Measurements from ENCODE around the gene LCN15. TPM values are rescaled to one million over a fixed set of nuclear protein-coding genes. Genes with fewer than 3 reads are reported as not detected.

LCN15 gene
- total RNA-seq, 1 donor from 2014 or later: 1.9 TPM

DNA sequence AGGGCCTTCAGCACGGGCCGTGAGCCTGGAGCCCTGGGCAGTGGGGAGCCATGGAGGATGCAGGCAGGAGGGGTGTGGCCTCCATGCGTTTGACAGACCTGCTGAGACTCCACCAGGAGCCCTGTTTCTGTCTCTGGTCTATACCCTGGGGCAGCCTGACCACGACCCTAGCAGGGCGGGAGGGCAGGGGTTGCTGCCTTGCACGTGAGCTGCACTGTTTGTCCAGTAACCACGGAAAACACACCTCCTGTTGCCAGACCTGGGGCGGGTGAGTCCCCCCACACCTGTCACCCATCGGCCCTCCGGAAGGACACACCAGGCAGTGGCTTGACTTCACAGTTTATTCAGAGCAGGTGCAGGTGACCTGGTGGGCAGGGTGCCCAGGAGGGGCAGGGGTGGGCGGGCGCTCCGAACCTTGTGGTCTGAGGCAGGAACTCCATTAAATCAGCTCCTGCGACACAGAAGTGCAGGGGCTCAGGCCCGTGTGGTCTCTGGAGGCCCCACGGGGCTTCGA lies 10.2 kb downstream of the LCN15 start:
- Mint-ChIP-seq H3K27ac (ENCODE audit: unreplicated experiment) (no peak overlapping the region), H3K9me3 (ENCODE audit: unreplicated experiment) (peaks cover 12% of the 10 kb centered on the region), H3K36me3 (ENCODE audit: unreplicated experiment) (peaks cover 7% of the 10 kb centered on the region), H3K27me3 (ENCODE audit: unreplicated experiment) (peaks cover 3% of the 10 kb centered on the region), H3K4me1 (ENCODE audit: low read depth, unreplicated experiment) (no peaks in the 10 kb centered on the region), H3K4me3 (ENCODE audit: unreplicated experiment) (no peak overlapping the region)
- no peak for DNase-seq
- TF ChIP-seq, protein P1, sequence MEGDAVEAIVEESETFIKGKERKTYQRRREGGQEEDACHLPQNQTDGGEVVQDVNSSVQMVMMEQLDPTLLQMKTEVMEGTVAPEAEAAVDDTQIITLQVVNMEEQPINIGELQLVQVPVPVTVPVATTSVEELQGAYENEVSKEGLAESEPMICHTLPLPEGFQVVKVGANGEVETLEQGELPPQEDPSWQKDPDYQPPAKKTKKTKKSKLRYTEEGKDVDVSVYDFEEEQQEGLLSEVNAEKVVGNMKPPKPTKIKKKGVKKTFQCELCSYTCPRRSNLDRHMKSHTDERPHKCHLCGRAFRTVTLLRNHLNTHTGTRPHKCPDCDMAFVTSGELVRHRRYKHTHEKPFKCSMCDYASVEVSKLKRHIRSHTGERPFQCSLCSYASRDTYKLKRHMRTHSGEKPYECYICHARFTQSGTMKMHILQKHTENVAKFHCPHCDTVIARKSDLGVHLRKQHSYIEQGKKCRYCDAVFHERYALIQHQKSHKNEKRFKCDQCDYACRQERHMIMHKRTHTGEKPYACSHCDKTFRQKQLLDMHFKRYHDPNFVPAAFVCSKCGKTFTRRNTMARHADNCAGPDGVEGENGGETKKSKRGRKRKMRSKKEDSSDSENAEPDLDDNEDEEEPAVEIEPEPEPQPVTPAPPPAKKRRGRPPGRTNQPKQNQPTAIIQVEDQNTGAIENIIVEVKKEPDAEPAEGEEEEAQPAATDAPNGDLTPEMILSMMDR (IDR thresholded peaks at IDR 0.05; ENCODE audit: partially characterized antibody, unreplicated experiment): no peak

GRCh38 chr9:136753371-136754058 lies 10.8 kb downstream of the LCN15 start:
- DNase-seq: no peak
- Mint-ChIP-seq H3K36me3 (ENCODE audit: unreplicated experiment) (peaks cover 7% of the 10 kb centered on the region), H3K27me3 (ENCODE audit: unreplicated experiment) (peaks cover 3% of the 10 kb centered on the region), H3K9me3 (ENCODE audit: unreplicated experiment) (peaks cover 12% of the 10 kb centered on the region), H3K4me3 (ENCODE audit: unreplicated experiment) (no peak overlapping the region), H3K27ac (ENCODE audit: unreplicated experiment) (no peak overlapping the region), H3K4me1 (ENCODE audit: low read depth, unreplicated experiment) (no peaks in the 10 kb centered on the region)
- TF ChIP-seq, protein P1 (IDR thresholded peaks at IDR 0.05; ENCODE audit: partially characterized antibody, unreplicated experiment): no peak

DNA sequence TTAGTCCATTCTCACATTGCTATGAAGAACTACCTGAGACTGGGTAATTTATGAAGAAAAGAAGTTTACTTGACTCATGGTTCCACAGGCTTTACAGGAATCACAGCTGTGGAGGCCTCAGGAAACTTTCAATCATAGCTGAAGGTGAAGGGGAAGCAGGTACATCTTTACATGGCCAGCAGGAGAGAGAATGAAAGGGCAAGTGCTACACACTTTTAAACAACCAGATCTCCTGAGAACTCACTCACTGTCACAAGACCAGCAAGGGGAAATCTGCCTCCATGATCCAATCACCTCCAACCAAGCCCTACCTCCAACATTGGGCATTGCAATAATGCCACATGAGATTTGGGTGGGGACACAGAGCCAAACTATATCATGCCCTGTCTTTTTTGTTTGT lies 12.5 kb downstream of the LCN15 start:
- H3K36me3 Mint-ChIP-seq (ENCODE audit: unreplicated experiment): peaks cover 7% of the 10 kb centered on the region
- no peaks in the 10 kb centered on the region for H3K4me1 Mint-ChIP-seq (ENCODE audit: low read depth, unreplicated experiment)
- DNase-seq: no peak
- H3K27me3 Mint-ChIP-seq (ENCODE audit: unreplicated experiment): peaks cover 3% of the 10 kb centered on the region
- TF ChIP-seq, protein P1 (IDR thresholded peaks at IDR 0.05; ENCODE audit: partially characterized antibody, unreplicated experiment): no peak
- H3K4me3 Mint-ChIP-seq (ENCODE audit: unreplicated experiment): no peak overlapping the region
- no peak overlapping the region for H3K27ac Mint-ChIP-seq (ENCODE audit: unreplicated experiment)
- peaks cover 11% of the 10 kb centered on the region for H3K9me3 Mint-ChIP-seq (ENCODE audit: unreplicated experiment)

DNA sequence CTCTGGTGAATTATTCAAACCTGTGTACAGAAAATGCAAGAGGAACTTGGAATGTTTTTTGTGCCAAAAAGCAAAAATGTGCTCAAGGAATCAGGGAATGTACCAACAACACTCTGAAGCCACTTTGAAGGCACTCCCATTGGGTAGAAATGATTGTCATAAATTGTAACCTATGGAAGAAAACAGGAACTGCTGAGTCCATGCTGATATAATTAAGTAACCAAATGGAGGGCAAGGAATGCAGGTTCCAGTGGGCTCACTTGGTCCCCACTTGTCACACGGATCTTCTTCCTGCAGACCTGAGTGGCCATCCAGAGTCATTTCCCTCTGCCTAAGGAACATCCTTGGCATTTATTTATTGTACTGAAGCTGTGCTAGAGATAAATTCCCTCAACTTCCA lies 13.1 kb downstream of the LCN15 start:
- H3K4me3 Mint-ChIP-seq (ENCODE audit: unreplicated experiment): no peak overlapping the region
- H3K27ac Mint-ChIP-seq (ENCODE audit: unreplicated experiment): no peak overlapping the region
- H3K27me3 Mint-ChIP-seq (ENCODE audit: unreplicated experiment): peaks cover 3% of the 10 kb centered on the region
- no peak for DNase-seq
- no peaks in the 10 kb centered on the region for H3K4me1 Mint-ChIP-seq (ENCODE audit: low read depth, unreplicated experiment)
- peaks cover 7% of the 10 kb centered on the region for H3K36me3 Mint-ChIP-seq (ENCODE audit: unreplicated experiment)
- TF ChIP-seq, protein P1 (IDR thresholded peaks at IDR 0.05; ENCODE audit: partially characterized antibody, unreplicated experiment): no peak
- H3K9me3 Mint-ChIP-seq (ENCODE audit: unreplicated experiment): peaks cover 10% of the 10 kb centered on the region

DNA sequence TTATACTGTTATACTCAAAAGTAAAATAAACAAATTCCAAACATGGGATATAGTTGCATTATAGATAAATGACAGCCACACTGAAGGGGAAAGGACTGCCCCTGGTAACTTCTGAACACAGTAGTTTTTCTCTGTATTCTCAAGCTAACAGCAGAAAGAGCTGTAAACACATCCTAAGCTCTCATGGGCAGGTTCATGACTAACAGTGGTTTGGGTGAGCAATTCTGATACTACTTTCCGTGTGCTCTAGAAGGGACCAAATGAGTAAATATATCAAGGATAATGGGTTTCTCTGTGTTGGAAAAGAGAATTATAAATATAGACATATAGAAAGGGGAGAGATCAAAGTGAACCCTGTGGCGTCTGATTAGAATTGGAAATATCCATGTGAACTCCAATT lies 13.8 kb downstream of the LCN15 start:
- TF ChIP-seq, protein P1 (IDR thresholded peaks at IDR 0.05; ENCODE audit: partially characterized antibody, unreplicated experiment): no peak
- peaks cover 2% of the 10 kb centered on the region for H3K27me3 Mint-ChIP-seq (ENCODE audit: unreplicated experiment)
- no peak overlapping the region for H3K27ac Mint-ChIP-seq (ENCODE audit: unreplicated experiment)

More for the DNA sequence above, 13.8 kb downstream of the LCN15 start:
- Mint-ChIP-seq H3K9me3 (ENCODE audit: unreplicated experiment) (peaks cover 4% of the 10 kb centered on the region), H3K4me1 (ENCODE audit: low read depth, unreplicated experiment) (no peaks in the 10 kb centered on the region), H3K36me3 (ENCODE audit: unreplicated experiment) (peaks cover 7% of the 10 kb centered on the region), H3K4me3 (ENCODE audit: unreplicated experiment) (no peak overlapping the region)
- DNase-seq: no peak

Data from glutamatergic neuron (in vitro differentiated cells).